WTC11 (cell line): ENCODE results near the gene JTB. TPM values are rescaled to one million over a fixed set of nuclear protein-coding genes. Genes with fewer than 3 reads are reported as not detected.

Experiments used
- ATAC-seq: fragments of 200-7000 bp; cut with Tn5 transposase; 2 replicates; pipeline ENCODE4 v1.10.0; 2021; ENCODE audit warnings: mild to moderate bottlenecking, moderate library complexity
- CTCF ChIA-PET: fragments of 300-600 bp; sonication (Branson Sonifier 250); formaldehyde crosslinking; loops from one replicate; lab custom pipeline; 2021; ENCODE audit warnings: antibody characterized with exemption; lab: Charles Lee
- POLR2A ChIA-PET: fragments of 350-600 bp; sonication (Branson Sonifier 250); formaldehyde crosslinking; loops from one replicate; lab custom pipeline; 2021; ENCODE audit warnings: antibody characterized with exemption; lab: Charles Lee
- DNase-seq: peaks from one replicate; pipeline ENCODE4 v3.0.0; 2021; ENCODE audit warnings: low spot score
- H3K27ac Mint-ChIP-seq: 2 replicates; pipeline ENCODE4 v1.8.0; 2021; ENCODE audit warnings: mixed read lengths
- H3K27me3 Mint-ChIP-seq: 2 replicates; pipeline ENCODE4 v1.8.0; 2021; ENCODE audit warnings: low read depth, mild to moderate bottlenecking, moderate library complexity, mixed read lengths
- H3K36me3 Mint-ChIP-seq: 2 replicates; pipeline ENCODE4 v1.8.0; 2021; ENCODE audit warnings: mixed read lengths
- H3K4me1 Mint-ChIP-seq: 2 replicates; pipeline ENCODE4 v1.8.0; 2022; ENCODE audit warnings: mixed read lengths
- H3K4me3 Mint-ChIP-seq: 2 replicates; pipeline ENCODE4 v1.8.0; 2021; ENCODE audit warnings: mild to moderate bottlenecking, moderate library complexity, mixed read lengths
- H3K9me3 Mint-ChIP-seq: 2 replicates; pipeline ENCODE4 v1.8.0; 2021; ENCODE audit warnings: mixed read lengths
- CREB1 ChIP-seq: sonication (generic); formaldehyde crosslinking; IDR thresholded peaks from 2 replicates; pipeline ENCODE4 v1.8.0; 2023; ENCODE audit warnings: mild to moderate bottlenecking, missing genetic modification reagents
- ETV6 ChIP-seq: sonication (generic); formaldehyde crosslinking; IDR thresholded peaks from 2 replicates; pipeline ENCODE4 v1.8.1; 2022; ENCODE audit warnings: mild to moderate bottlenecking, missing genetic modification reagents
- FOXJ3 ChIP-seq: sonication (generic); formaldehyde crosslinking; IDR thresholded peaks from 2 replicates; pipeline ENCODE4 v1.9.0; 2021; ENCODE audit warnings: missing genetic modification reagents, mild to moderate bottlenecking, borderline replicate concordance
- JUN ChIP-seq: sonication (generic); formaldehyde crosslinking; IDR thresholded peaks from 2 replicates; pipeline ENCODE4 v1.8.0; 2023; ENCODE audit warnings: mild to moderate bottlenecking, missing genetic modification reagents
- MXD4 ChIP-seq: fragments of 250-450 bp; sonication (Bioruptor Pico); IDR thresholded peaks from 2 replicates; pipeline ENCODE4 v1.8.0; 2021; ENCODE audit warnings: mild to moderate bottlenecking, moderate library complexity, borderline replicate concordance
- MYBL2 ChIP-seq: sonication (generic); formaldehyde crosslinking; IDR thresholded peaks from 2 replicates; pipeline ENCODE4 v1.8.1; 2023; ENCODE audit warnings: mild to moderate bottlenecking, moderate library complexity, missing genetic modification reagents
- NFE2L1 ChIP-seq: sonication (generic); formaldehyde crosslinking; IDR thresholded peaks from 2 replicates; pipeline ENCODE4 v1.8.1; 2023; ENCODE audit warnings: missing genetic modification reagents
- SMAD4 ChIP-seq: sonication (generic); formaldehyde crosslinking; IDR thresholded peaks from 2 replicates; pipeline ENCODE4 v1.8.0; 2022; ENCODE audit warnings: mild to moderate bottlenecking, missing genetic modification reagents
- SP1 ChIP-seq: sonication (generic); formaldehyde crosslinking; conservative IDR thresholded peaks from 2 replicates; pipeline ENCODE4 v1.8.1; 2022; ENCODE audit warnings: missing genetic modification reagents
- TCF7 ChIP-seq: sonication (generic); formaldehyde crosslinking; IDR thresholded peaks from 2 replicates; pipeline ENCODE4 v1.8.0; 2022; ENCODE audit warnings: mild to moderate bottlenecking, low read depth, missing genetic modification reagents, moderate library complexity
- ZNF263 ChIP-seq: sonication (generic); formaldehyde crosslinking; IDR thresholded peaks from 2 replicates; pipeline ENCODE4 v1.8.1; 2022; ENCODE audit warnings: low read depth, mild to moderate bottlenecking, moderate library complexity, missing genetic modification reagents
- ZNF671 ChIP-seq: fragments of 250-450 bp; sonication (Bioruptor Pico); IDR thresholded peaks from 2 replicates; pipeline ENCODE4 v1.8.0; 2021; ENCODE audit warnings: mild to moderate bottlenecking
- total RNA-seq: library from RNA; stranded (reverse); gene quantifications from 3 replicates; pipeline ENCODE4 v1.2.3, GENCODE V29; 2021
- TF ChIP-seq, protein P1 (sequence below): fragments of 250-450 bp; sonication (Bioruptor Pico); conservative IDR thresholded peaks from 2 replicates; pipeline ENCODE4 v1.9.0; 2021; ENCODE audit warnings: mild to moderate bottlenecking
- TF ChIP-seq, protein P2 (sequence below): fragments of 250-450 bp; sonication (Bioruptor Pico); IDR thresholded peaks from 2 replicates; pipeline ENCODE4 v1.9.0; 2021; ENCODE audit warnings: mild to moderate bottlenecking, borderline replicate concordance
- TF ChIP-seq, protein P3 (sequence below): sonication (generic); formaldehyde crosslinking; IDR thresholded peaks from 2 replicates; pipeline ENCODE4 v1.8.1; 2023; ENCODE audit warnings: mild to moderate bottlenecking, moderate library complexity, missing genetic modification reagents
- TF ChIP-seq, protein P4 (sequence below): sonication (generic); formaldehyde crosslinking; IDR thresholded peaks from 2 replicates; pipeline ENCODE4 v1.8.1; 2022; ENCODE audit warnings: mild to moderate bottlenecking, moderate library complexity, missing genetic modification reagents
- TF ChIP-seq, protein P5 (sequence below): sonication (generic); formaldehyde crosslinking; IDR thresholded peaks from 2 replicates; pipeline ENCODE4 v1.8.0; 2022; ENCODE audit warnings: mild to moderate bottlenecking, missing genetic modification reagents
- TF ChIP-seq, protein P6 (sequence below): sonication (generic); formaldehyde crosslinking; IDR thresholded peaks from 2 replicates; pipeline ENCODE4 v1.8.1; 2022; ENCODE audit warnings: low read depth, missing genetic modification reagents, borderline replicate concordance
- TF ChIP-seq, protein P7 (sequence below): fragments of 250-450 bp; sonication (Bioruptor Pico); IDR thresholded peaks from 2 replicates; pipeline ENCODE4 v1.9.0; 2021; ENCODE audit warnings: moderate library complexity, mild to moderate bottlenecking, inconsistent platforms, borderline replicate concordance

The JTB gene
- total RNA-seq, 1 experiment from 2014 or later: 90.3 TPM

DNA sequence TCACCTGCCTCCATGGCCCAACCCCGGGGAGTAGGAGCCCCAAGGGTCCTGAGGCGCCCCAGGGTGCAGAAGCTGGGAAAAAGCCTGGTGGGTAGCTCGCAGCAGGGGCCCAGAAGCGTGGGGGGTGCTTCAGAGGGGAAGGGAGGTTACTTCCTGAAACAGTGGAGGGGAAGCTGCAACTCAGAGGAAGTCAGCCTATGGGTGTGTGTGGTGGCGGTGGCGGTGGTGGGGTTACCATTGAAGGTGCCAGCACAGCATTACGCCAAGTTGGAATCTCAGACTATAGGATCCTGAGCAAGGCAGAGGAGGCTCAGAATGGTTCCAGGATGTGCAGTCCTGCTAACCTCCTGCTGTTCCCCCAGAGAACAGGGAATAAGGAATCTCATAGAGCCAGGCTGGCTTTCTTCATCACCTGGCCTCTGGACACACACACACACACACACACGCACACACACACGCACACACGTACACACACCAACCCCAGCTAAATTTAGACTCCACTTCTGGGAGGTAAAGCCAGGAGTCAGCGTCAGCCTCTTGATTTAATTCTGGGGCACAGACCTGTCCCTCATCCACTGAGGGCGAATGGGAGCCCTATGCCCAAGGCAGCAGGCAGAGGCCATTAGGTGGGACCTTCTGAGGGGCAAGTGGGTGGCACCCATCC is 32.2 kb downstream of the JTB start:
- Mint-ChIP-seq H3K9me3 (no peaks in the 10 kb centered on the region), H3K27me3 (no peaks in the 10 kb centered on the region), H3K4me3 (peak overlapping the region; percentile 81), H3K4me1 (peaks cover 13% of the 10 kb centered on the region), H3K27ac (no peak overlapping the region), H3K36me3 (peaks cover 21% of the 10 kb centered on the region)
- ATAC-seq (no peak), DNase-seq (no peak)
- CTCF ChIA-PET: interaction anchor here (1.0 to 2.8 kb wide), 6 partner anchors 10 to 311 kb away, joined by 3 to 27 read pairs (median 15); partner anchors contain the start of genes CHTOP, JTB and SLC39A1
- TF ChIP-seq NFE2L1 (CRISPR knock-in tag): 0 out of 2 replicates have a peak, but pooled peaks have one; percentile 8
- TF ChIP-seq, protein P1, sequence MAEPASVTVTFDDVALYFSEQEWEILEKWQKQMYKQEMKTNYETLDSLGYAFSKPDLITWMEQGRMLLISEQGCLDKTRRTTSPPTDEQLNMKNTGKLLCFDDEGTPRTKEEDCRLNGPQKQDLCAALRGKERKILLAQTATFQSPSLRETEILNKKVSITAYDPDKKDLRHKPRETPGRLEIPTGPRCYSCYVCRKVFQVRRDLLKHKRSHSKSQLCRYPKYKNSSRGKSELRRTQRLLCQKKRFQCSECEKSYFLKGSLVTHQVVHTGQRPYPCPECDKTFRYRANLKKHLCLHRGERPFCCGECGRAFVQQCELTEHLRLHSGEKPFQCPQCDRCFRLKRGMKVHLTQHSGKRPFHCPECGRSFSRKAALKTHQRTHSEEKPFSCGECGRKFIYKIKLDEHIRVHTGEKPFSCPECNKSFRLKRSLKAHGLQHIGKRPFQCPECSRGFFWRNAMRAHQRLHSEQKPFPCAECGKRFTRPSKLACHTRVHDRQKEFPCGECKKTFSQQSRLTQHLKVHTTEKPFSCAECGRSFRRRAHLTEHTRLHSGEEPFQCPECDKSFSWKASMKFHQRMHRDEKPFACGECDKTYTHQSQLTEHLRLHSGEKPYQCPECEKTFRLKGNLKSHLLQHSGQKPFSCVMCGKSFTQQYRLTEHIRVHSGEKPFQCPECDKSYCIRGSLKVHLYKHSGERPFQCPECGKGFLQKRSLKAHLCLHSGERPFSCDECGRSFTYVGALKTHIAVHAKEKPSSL (CRISPR knock-in tag): no peak
- POLR2A ChIA-PET: interaction anchor here (0.5 to 2.3 kb wide), 6 partner anchors 10 to 41 kb away, joined by 3 to 21 read pairs (median 4); partner anchors contain the start of genes CREB3L4, RAB13 and SLC39A1

DNA sequence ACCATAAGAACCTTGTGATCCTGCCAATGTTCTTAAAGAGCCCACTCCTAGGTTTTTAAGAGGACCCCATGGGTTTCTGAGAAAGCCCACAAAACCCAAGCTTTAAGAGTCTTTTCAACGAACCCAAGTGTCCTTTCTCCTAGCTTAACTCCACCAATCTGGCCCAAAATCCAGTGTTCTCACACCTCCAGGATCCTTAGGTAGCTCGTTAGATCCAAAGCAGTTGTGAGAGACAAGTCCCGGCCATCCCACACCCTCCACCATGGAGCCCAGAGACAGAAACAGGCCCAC is 32.7 kb downstream of the JTB start:
- CTCF ChIA-PET: interaction anchor here (1.0 to 2.8 kb wide), 4 partner anchors 15 to 147 kb away, joined by 4 to 20 read pairs (median 4); no protein-coding TSS in a partner anchor
- peaks cover 21% of the 10 kb centered on the region for H3K36me3 Mint-ChIP-seq

More for the DNA sequence above, 32.7 kb downstream of the JTB start:
- no peak for TF ChIP-seq JUN (CRISPR knock-in tag)
- TF ChIP-seq, protein P2, sequence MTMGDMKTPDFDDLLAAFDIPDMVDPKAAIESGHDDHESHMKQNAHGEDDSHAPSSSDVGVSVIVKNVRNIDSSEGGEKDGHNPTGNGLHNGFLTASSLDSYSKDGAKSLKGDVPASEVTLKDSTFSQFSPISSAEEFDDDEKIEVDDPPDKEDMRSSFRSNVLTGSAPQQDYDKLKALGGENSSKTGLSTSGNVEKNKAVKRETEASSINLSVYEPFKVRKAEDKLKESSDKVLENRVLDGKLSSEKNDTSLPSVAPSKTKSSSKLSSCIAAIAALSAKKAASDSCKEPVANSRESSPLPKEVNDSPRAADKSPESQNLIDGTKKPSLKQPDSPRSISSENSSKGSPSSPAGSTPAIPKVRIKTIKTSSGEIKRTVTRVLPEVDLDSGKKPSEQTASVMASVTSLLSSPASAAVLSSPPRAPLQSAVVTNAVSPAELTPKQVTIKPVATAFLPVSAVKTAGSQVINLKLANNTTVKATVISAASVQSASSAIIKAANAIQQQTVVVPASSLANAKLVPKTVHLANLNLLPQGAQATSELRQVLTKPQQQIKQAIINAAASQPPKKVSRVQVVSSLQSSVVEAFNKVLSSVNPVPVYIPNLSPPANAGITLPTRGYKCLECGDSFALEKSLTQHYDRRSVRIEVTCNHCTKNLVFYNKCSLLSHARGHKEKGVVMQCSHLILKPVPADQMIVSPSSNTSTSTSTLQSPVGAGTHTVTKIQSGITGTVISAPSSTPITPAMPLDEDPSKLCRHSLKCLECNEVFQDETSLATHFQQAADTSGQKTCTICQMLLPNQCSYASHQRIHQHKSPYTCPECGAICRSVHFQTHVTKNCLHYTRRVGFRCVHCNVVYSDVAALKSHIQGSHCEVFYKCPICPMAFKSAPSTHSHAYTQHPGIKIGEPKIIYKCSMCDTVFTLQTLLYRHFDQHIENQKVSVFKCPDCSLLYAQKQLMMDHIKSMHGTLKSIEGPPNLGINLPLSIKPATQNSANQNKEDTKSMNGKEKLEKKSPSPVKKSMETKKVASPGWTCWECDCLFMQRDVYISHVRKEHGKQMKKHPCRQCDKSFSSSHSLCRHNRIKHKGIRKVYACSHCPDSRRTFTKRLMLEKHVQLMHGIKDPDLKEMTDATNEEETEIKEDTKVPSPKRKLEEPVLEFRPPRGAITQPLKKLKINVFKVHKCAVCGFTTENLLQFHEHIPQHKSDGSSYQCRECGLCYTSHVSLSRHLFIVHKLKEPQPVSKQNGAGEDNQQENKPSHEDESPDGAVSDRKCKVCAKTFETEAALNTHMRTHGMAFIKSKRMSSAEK: no peak
- TF ChIP-seq, protein P3, sequence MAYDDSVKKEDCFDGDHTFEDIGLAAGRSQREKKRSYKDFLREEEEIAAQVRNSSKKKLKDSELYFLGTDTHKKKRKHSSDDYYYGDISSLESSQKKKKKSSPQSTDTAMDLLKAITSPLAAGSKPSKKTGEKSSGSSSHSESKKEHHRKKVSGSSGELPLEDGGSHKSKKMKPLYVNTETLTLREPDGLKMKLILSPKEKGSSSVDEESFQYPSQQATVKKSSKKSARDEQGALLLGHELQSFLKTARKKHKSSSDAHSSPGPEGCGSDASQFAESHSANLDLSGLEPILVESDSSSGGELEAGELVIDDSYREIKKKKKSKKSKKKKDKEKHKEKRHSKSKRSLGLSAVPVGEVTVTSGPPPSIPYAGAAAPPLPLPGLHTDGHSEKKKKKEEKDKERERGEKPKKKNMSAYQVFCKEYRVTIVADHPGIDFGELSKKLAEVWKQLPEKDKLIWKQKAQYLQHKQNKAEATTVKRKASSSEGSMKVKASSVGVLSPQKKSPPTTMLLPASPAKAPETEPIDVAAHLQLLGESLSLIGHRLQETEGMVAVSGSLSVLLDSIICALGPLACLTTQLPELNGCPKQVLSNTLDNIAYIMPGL (CRISPR knock-in tag): no peak
- no peak for TF ChIP-seq MYBL2
- no peak for TF ChIP-seq CREB1 (CRISPR knock-in tag)
- TF ChIP-seq ZNF263: no peak
- TF ChIP-seq, protein P4, sequence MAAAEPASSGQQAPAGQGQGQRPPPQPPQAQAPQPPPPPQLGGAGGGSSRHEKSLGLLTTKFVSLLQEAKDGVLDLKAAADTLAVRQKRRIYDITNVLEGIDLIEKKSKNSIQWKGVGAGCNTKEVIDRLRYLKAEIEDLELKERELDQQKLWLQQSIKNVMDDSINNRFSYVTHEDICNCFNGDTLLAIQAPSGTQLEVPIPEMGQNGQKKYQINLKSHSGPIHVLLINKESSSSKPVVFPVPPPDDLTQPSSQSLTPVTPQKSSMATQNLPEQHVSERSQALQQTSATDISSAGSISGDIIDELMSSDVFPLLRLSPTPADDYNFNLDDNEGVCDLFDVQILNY (CRISPR knock-in tag): no peak
- no peak for TF ChIP-seq MXD4 (CRISPR knock-in tag)
- TF ChIP-seq, protein P5, sequence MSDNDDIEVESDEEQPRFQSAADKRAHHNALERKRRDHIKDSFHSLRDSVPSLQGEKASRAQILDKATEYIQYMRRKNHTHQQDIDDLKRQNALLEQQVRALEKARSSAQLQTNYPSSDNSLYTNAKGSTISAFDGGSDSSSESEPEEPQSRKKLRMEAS (CRISPR knock-in tag): no peak
- TF ChIP-seq SMAD4 (CRISPR knock-in tag): no peak
- TF ChIP-seq, protein P6, sequence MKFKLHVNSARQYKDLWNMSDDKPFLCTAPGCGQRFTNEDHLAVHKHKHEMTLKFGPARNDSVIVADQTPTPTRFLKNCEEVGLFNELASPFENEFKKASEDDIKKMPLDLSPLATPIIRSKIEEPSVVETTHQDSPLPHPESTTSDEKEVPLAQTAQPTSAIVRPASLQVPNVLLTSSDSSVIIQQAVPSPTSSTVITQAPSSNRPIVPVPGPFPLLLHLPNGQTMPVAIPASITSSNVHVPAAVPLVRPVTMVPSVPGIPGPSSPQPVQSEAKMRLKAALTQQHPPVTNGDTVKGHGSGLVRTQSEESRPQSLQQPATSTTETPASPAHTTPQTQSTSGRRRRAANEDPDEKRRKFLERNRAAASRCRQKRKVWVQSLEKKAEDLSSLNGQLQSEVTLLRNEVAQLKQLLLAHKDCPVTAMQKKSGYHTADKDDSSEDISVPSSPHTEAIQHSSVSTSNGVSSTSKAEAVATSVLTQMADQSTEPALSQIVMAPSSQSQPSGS: no peak
- no peak for TF ChIP-seq ZNF671
- no peak for TF ChIP-seq SP1
- TF ChIP-seq, protein P7, sequence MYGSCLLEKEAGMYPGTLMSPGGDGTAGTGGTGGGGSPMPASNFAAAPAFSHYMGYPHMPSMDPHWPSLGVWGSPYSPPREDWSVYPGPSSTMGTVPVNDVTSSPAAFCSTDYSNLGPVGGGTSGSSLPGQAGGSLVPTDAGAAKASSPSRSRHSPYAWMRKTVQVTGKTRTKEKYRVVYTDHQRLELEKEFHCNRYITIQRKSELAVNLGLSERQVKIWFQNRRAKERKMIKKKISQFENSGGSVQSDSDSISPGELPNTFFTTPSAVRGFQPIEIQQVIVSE (CRISPR knock-in tag): no peak
- no peak for TF ChIP-seq TCF7
- no peak for TF ChIP-seq ETV6 (CRISPR knock-in tag)
- no peak for TF ChIP-seq FOXJ3 (CRISPR knock-in tag)
- Mint-ChIP-seq H3K4me1 (peaks cover 13% of the 10 kb centered on the region), H3K27ac (peak overlapping the region; percentile 41; the same call in 1 of the 2 replicates), H3K27me3 (no peaks in the 10 kb centered on the region), H3K9me3 (no peaks in the 10 kb centered on the region), H3K4me3 (peak overlapping the region; percentile 81; the same call in 1 of the 2 replicates)
- no peak for DNase-seq
- ATAC-seq: no peak
- POLR2A ChIA-PET: interaction anchor here (1.3 kb wide), 1 partner anchor 19 kb away, joined by 4 read pairs; the partner anchor contains the start of gene SLC39A1
